ENCODE results near the gene PDCD1LG2. TPM values are rescaled to one million over a fixed set of nuclear protein-coding genes. Genes with fewer than 3 reads are reported as not detected.
A peak's percentile ranks its signal among the peaks of the same experiment; 100 is the strongest.

The PDCD1LG2 gene
- total RNA-seq, 1 donor from 2014 or later = 8.8 TPM

DNA sequence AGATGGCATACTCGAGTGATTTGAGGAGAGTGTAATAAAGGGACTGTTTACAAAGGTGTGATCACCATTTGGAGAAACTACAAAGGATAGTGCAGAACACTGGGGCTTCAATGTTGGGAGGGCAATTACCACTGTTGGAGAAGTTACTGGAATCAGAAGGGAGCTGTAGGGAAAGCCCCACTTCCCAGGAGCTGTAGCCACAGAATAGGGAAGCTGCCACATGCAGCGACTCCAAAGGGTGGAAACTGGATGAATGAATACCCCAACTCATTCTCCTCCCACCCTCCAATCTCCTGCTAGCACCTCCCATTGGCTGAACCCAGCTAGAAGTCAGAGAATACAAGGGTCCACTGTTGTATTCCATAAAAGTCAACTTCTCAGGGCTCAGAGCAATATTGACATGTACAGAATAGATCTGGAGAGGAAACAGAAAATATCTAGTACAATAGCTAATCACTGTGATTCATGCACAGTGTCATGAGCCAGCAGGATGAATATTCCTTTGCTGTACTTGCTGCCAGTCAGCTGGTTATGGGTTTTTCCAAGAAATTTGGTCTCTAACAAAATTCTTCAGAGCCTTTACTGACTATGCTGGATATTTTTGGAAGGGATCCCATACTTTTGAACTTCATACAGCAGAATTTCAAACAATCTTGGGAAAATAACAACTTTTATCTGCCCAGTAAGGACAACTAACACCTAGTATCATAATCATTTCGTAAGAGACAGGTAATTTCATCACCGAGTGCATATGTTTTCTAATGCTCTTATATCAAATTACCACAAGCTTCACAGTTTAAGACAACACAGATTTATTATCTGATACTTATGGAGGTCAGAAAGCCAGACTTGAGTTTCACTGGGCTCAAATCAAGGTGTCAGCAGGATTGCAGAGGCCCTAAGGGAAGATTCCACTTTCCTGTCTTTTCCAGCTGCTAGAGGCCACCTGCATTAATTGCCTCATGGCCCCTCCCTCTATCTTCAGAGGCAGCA, 39.6 kb downstream of the PDCD1LG2 start:
- H3K9me3 Mint-ChIP-seq (ENCODE audit: unreplicated experiment) = no peaks in the 10 kb centered on the region
- H3K4me1 Mint-ChIP-seq (ENCODE audit: low read depth, unreplicated experiment) = peaks cover 42% of the 10 kb centered on the region
- no peak for FAIRE-seq

DNA sequence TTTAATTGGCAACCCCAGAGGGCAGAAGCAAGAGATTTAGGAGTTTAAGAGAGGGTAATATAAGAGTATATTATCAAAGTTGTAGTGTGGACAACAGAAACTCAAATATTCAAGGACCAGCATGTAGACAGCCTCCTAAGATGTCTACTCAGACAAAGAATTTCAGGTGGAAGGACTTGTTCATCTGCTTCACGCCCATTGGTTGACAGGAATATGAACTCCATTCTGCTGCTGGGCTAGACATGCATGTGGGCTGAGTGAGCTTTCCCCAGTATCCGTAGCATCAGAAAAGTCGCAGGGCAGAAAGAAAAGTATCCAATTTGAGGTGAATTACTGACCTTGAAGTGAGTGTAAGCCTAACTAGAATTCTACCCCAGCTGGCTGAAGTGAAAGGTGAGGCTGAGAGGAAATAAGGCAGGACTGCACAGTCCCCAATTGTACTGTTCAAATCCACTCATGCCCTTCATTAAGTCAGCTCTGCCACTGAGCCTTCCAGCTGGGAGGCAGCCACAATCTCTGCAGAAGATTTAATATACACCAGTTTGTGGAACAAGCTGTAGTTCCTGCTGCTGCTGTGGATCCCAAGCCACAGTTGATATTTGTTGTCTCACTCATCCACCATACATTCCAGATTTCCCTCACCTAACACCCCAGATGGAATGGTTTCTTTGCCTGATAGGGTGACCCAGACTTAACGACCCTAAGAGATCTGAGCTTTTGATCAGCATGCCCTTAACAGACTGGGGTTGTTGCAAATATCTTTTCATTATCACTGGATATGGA, 41.2 kb downstream of the PDCD1LG2 start:
- Histone ChIP-seq H4K20me1 (ENCODE audit: insufficient read depth, low read length) (no peaks in the 10 kb centered on the region), H3K4me3 (ENCODE audit: insufficient read depth, low read depth, low read length) (no peak overlapping the region), H3K36me3 (ENCODE audit: insufficient read depth, low read length) (no peaks in the 10 kb centered on the region), H3K27me3 (ENCODE audit: insufficient read depth, low read length) (no peaks in the 10 kb centered on the region), H3K4me1 (ENCODE audit: insufficient read depth, low read length) (peaks cover 49% of the 10 kb centered on the region), H3K9ac (ENCODE audit: low read length) (no peak overlapping the region), H3K79me2 (ENCODE audit: insufficient read depth, low read length) (no peaks in the 10 kb centered on the region), H3K4me2 (ENCODE audit: low read length) (peak overlapping the region; percentile 42), H3K9me3 (ENCODE audit: insufficient read depth, low read depth, low read length) (no peaks in the 10 kb centered on the region), H2AFZ (ENCODE audit: low read depth, low read length) (no peak overlapping the region), H3K27ac (ENCODE audit: low read depth, low read length) (peak overlapping the region; percentile 90)
- H3K4me1 Mint-ChIP-seq (ENCODE audit: low read depth, unreplicated experiment) = peaks cover 43% of the 10 kb centered on the region
- no peak for TF ChIP-seq EZH2 (IDR thresholded peaks at IDR 0.05; ENCODE audit: insufficient read depth, low read length)
- TF ChIP-seq, protein P1, sequence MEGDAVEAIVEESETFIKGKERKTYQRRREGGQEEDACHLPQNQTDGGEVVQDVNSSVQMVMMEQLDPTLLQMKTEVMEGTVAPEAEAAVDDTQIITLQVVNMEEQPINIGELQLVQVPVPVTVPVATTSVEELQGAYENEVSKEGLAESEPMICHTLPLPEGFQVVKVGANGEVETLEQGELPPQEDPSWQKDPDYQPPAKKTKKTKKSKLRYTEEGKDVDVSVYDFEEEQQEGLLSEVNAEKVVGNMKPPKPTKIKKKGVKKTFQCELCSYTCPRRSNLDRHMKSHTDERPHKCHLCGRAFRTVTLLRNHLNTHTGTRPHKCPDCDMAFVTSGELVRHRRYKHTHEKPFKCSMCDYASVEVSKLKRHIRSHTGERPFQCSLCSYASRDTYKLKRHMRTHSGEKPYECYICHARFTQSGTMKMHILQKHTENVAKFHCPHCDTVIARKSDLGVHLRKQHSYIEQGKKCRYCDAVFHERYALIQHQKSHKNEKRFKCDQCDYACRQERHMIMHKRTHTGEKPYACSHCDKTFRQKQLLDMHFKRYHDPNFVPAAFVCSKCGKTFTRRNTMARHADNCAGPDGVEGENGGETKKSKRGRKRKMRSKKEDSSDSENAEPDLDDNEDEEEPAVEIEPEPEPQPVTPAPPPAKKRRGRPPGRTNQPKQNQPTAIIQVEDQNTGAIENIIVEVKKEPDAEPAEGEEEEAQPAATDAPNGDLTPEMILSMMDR (IDR thresholded peaks at IDR 0.05; ENCODE audit: insufficient read depth, low read depth, low read length) = no peak
- H3K4me3 Mint-ChIP-seq (ENCODE audit: unreplicated experiment) = no peak overlapping the region
- no peak for FAIRE-seq
- peaks cover 3% of the 10 kb centered on the region for H3K36me3 Mint-ChIP-seq (ENCODE audit: low read depth, unreplicated experiment)
- no peaks in the 10 kb centered on the region for H3K27me3 Mint-ChIP-seq (ENCODE audit: low read depth, unreplicated experiment)
- H3K9me3 Mint-ChIP-seq (ENCODE audit: unreplicated experiment) = no peaks in the 10 kb centered on the region
- DNase-seq (ENCODE audit: low read depth) = peak; percentile 58
- peak overlapping the region; percentile 70 for H3K27ac Mint-ChIP-seq (ENCODE audit: unreplicated experiment)

More for the DNA sequence above, 39.6 kb downstream of the PDCD1LG2 start:
- Histone ChIP-seq H3K27me3 (ENCODE audit: insufficient read depth, low read length) (no peaks in the 10 kb centered on the region), H3K4me3 (ENCODE audit: insufficient read depth, low read depth, low read length) (no peak overlapping the region), H3K4me1 (ENCODE audit: insufficient read depth, low read length) (peaks cover 49% of the 10 kb centered on the region), H3K79me2 (ENCODE audit: insufficient read depth, low read length) (no peaks in the 10 kb centered on the region), H3K36me3 (ENCODE audit: insufficient read depth, low read length) (no peaks in the 10 kb centered on the region), H2AFZ (ENCODE audit: low read depth, low read length) (no peak overlapping the region), H3K27ac (ENCODE audit: low read depth, low read length) (peak overlapping the region; percentile 65), H3K4me2 (ENCODE audit: low read length) (peak overlapping the region; percentile 24), H3K9ac (ENCODE audit: low read length) (peak overlapping the region; percentile 46), H3K9me3 (ENCODE audit: insufficient read depth, low read depth, low read length) (no peaks in the 10 kb centered on the region), H4K20me1 (ENCODE audit: insufficient read depth, low read length) (no peaks in the 10 kb centered on the region)
- Mint-ChIP-seq H3K27me3 (ENCODE audit: low read depth, unreplicated experiment) (no peaks in the 10 kb centered on the region), H3K36me3 (ENCODE audit: low read depth, unreplicated experiment) (peaks cover 3% of the 10 kb centered on the region), H3K4me3 (ENCODE audit: unreplicated experiment) (no peak overlapping the region), H3K27ac (ENCODE audit: unreplicated experiment) (peak overlapping the region; percentile 14)
- TF ChIP-seq EZH2 (IDR thresholded peaks at IDR 0.05; ENCODE audit: insufficient read depth, low read length) = no peak
- TF ChIP-seq, protein P1 (IDR thresholded peaks at IDR 0.05; ENCODE audit: insufficient read depth, low read depth, low read length) = no peak
- DNase-seq (ENCODE audit: low read depth) = peak; percentile 83

Measured in astrocyte (in vitro differentiated cells and primary cell).